ENCODE measurements around the gene ALDH1B1. TPM values are rescaled to one million over a fixed set of nuclear protein-coding genes. Genes with fewer than 3 reads are reported as not detected.
A peak's percentile ranks its signal among the peaks of the same experiment; 100 is the strongest.

ALDH1B1 gene
- total and polyA plus RNA-seq, 2 of the 13 experiments (the other 11 are each of a cell fraction or from before 2014, with no cell fraction given) = 45.1 to 125 TPM

DNA sequence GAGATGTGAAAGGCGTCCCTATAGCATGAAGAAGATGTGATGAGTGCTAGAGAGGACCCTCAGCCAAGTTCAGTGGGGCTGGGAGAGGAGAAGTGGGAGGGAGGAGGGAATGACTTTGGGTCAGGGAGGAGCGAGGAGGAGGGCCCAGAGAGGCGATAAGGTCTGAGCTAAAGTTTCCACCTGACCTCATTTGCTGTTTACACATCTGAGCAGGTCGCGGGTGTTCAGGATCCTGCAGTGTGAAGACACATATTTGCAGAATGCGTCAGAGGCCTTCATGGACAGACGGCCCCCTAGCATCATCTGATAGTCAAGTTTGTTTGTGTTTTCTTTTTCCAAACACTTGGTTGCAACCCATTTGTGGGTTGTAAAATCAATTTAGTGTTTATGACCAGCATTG, 50.7 kb downstream of the ALDH1B1 start (continued):
- TF ChIP-seq, protein P1, sequence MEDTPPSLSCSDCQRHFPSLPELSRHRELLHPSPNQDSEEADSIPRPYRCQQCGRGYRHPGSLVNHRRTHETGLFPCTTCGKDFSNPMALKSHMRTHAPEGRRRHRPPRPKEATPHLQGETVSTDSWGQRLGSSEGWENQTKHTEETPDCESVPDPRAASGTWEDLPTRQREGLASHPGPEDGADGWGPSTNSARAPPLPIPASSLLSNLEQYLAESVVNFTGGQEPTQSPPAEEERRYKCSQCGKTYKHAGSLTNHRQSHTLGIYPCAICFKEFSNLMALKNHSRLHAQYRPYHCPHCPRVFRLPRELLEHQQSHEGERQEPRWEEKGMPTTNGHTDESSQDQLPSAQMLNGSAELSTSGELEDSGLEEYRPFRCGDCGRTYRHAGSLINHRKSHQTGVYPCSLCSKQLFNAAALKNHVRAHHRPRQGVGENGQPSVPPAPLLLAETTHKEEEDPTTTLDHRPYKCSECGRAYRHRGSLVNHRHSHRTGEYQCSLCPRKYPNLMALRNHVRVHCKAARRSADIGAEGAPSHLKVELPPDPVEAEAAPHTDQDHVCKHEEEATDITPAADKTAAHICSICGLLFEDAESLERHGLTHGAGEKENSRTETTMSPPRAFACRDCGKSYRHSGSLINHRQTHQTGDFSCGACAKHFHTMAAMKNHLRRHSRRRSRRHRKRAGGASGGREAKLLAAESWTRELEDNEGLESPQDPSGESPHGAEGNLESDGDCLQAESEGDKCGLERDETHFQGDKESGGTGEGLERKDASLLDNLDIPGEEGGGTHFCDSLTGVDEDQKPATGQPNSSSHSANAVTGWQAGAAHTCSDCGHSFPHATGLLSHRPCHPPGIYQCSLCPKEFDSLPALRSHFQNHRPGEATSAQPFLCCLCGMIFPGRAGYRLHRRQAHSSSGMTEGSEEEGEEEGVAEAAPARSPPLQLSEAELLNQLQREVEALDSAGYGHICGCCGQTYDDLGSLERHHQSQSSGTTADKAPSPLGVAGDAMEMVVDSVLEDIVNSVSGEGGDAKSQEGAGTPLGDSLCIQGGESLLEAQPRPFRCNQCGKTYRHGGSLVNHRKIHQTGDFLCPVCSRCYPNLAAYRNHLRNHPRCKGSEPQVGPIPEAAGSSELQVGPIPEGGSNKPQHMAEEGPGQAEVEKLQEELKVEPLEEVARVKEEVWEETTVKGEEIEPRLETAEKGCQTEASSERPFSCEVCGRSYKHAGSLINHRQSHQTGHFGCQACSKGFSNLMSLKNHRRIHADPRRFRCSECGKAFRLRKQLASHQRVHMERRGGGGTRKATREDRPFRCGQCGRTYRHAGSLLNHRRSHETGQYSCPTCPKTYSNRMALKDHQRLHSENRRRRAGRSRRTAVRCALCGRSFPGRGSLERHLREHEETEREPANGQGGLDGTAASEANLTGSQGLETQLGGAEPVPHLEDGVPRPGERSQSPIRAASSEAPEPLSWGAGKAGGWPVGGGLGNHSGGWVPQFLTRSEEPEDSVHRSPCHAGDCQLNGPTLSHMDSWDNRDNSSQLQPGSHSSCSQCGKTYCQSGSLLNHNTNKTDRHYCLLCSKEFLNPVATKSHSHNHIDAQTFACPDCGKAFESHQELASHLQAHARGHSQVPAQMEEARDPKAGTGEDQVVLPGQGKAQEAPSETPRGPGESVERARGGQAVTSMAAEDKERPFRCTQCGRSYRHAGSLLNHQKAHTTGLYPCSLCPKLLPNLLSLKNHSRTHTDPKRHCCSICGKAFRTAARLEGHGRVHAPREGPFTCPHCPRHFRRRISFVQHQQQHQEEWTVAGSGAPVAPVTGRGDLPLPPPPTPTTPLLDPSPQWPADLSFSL (CRISPR knock-in tag; IDR thresholded peaks at IDR 0.05) = no peak
- TF ChIP-seq, protein P2, sequence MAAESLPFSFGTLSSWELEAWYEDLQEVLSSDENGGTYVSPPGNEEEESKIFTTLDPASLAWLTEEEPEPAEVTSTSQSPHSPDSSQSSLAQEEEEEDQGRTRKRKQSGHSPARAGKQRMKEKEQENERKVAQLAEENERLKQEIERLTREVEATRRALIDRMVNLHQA (CRISPR knock-in tag; IDR thresholded peaks at IDR 0.05) = no peak
- TF ChIP-seq ZNF382 (CRISPR knock-in tag; IDR thresholded peaks at IDR 0.05; ENCODE audit: borderline replicate concordance) (no peak), MED1 (CRISPR knock-in tag; IDR thresholded peaks at IDR 0.05) (peak; percentile 80), ZNF460 (CRISPR knock-in tag; IDR thresholded peaks at IDR 0.05; ENCODE audit: borderline replicate concordance) (no peak), ZNF547 (CRISPR knock-in tag; IDR thresholded peaks at IDR 0.05) (no peak), ZNF891 (CRISPR knock-in tag; IDR thresholded peaks at IDR 0.05) (no peak), ZSCAN31 (CRISPR knock-in tag; IDR thresholded peaks at IDR 0.05; ENCODE audit: low read depth) (no peak), ZNF589 (CRISPR knock-in tag; conservative IDR thresholded peaks at IDR 0.05) (no peak), NRL (CRISPR knock-in tag; IDR thresholded peaks at IDR 0.05; ENCODE audit: borderline replicate concordance) (no peak), ZNF225 (CRISPR knock-in tag; IDR thresholded peaks at IDR 0.05) (no peak), RFXANK (CRISPR knock-in tag; IDR thresholded peaks at IDR 0.05) (no peak), ZFP36L2 (CRISPR knock-in tag; IDR thresholded peaks at IDR 0.05) (no peak), HNRNPK (IDR thresholded peaks at IDR 0.05; ENCODE audit: low read depth, low read length, poor library complexity, severe bottlenecking) (no peak)
- TF ChIP-seq, protein P3, sequence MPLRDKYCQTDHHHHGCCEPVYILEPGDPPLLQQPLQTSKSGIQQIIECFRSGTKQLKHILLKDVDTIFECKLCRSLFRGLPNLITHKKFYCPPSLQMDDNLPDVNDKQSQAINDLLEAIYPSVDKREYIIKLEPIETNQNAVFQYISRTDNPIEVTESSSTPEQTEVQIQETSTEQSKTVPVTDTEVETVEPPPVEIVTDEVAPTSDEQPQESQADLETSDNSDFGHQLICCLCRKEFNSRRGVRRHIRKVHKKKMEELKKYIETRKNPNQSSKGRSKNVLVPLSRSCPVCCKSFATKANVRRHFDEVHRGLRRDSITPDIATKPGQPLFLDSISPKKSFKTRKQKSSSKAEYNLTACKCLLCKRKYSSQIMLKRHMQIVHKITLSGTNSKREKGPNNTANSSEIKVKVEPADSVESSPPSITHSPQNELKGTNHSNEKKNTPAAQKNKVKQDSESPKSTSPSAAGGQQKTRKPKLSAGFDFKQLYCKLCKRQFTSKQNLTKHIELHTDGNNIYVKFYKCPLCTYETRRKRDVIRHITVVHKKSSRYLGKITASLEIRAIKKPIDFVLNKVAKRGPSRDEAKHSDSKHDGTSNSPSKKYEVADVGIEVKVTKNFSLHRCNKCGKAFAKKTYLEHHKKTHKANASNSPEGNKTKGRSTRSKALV (CRISPR knock-in tag; IDR thresholded peaks at IDR 0.05) = no peak
- TF ChIP-seq, protein P4, sequence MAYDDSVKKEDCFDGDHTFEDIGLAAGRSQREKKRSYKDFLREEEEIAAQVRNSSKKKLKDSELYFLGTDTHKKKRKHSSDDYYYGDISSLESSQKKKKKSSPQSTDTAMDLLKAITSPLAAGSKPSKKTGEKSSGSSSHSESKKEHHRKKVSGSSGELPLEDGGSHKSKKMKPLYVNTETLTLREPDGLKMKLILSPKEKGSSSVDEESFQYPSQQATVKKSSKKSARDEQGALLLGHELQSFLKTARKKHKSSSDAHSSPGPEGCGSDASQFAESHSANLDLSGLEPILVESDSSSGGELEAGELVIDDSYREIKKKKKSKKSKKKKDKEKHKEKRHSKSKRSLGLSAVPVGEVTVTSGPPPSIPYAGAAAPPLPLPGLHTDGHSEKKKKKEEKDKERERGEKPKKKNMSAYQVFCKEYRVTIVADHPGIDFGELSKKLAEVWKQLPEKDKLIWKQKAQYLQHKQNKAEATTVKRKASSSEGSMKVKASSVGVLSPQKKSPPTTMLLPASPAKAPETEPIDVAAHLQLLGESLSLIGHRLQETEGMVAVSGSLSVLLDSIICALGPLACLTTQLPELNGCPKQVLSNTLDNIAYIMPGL (CRISPR knock-in tag; IDR thresholded peaks at IDR 0.05; ENCODE audit: borderline replicate concordance in 1 of 2, low read depth in 1 of 2) = 0 out of 4 replicates have a peak, but pooled peaks of 1 of the 2 experiments have one; percentile 31
- TF ChIP-seq, protein P5, sequence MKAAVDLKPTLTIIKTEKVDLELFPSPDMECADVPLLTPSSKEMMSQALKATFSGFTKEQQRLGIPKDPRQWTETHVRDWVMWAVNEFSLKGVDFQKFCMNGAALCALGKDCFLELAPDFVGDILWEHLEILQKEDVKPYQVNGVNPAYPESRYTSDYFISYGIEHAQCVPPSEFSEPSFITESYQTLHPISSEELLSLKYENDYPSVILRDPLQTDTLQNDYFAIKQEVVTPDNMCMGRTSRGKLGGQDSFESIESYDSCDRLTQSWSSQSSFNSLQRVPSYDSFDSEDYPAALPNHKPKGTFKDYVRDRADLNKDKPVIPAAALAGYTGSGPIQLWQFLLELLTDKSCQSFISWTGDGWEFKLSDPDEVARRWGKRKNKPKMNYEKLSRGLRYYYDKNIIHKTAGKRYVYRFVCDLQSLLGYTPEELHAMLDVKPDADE (CRISPR knock-in tag; IDR thresholded peaks at IDR 0.05) = no peak

All from HepG2 (cell line).